GM12878 (cell line): ENCODE results near the gene IFNL3.

Source experiments
- ELK1 ChIP-seq: IDR thresholded peaks from 2 replicates; pipeline ENCODE4 v1.6.1; 2012; ENCODE audit warnings: low read depth, low read length, improper control_type of control experiment
- FOXK2 ChIP-seq: fragments of 450-650 bp; IDR thresholded peaks from 2 replicates; pipeline ENCODE4 v1.6.1; 2017; ENCODE audit warnings: mild to moderate bottlenecking, moderate library complexity
- HDAC2 ChIP-seq: fragments of 200-600 bp; sonication (generic); IDR thresholded peaks from 2 replicates; pipeline ENCODE4 v1.6.1; 2017
- HDAC6 ChIP-seq: fragments of 200-600 bp; sonication (generic); IDR thresholded peaks from one replicate; pipeline ENCODE4 v1.8.0; 2017; ENCODE audit warnings: antibody characterized with exemption; ENCODE audit not compliant: unreplicated experiment
- MEF2A ChIP-seq: IDR thresholded peaks from 2 replicates; pipeline ENCODE4 v1.6.1; 2011; ENCODE audit warnings: low read depth, mild to moderate bottlenecking, low read length, moderate library complexity; ENCODE audit not compliant: insufficient read depth
- MXI1 ChIP-seq: fragments of 150-350 bp; IDR thresholded peaks from 2 replicates; pipeline ENCODE4 v1.6.1; 2011; ENCODE audit warnings: low read depth, mild to moderate bottlenecking, inconsistent platforms, low read length, improper control_type of control experiment
- PKNOX1 ChIP-seq: fragments of 450-650 bp; IDR thresholded peaks from 2 replicates; pipeline ENCODE4 v1.6.1; 2016; ENCODE audit warnings: mild to moderate bottlenecking
- POLR2AphosphoS5 ChIP-seq: IDR thresholded peaks from 2 replicates; pipeline ENCODE4 v1.6.1; 2011; ENCODE audit warnings: mild to moderate bottlenecking, low read length, inconsistent platforms
- RFX5 ChIP-seq: IDR thresholded peaks from 2 replicates; pipeline ENCODE4 v1.6.1; 2011; ENCODE audit warnings: low read depth, low read length, improper control_type of control experiment
- SMC3 ChIP-seq: IDR thresholded peaks from 2 replicates; pipeline ENCODE4 v1.6.1; 2011; ENCODE audit warnings: low read length, improper control_type of control experiment, borderline replicate concordance
- ZNF274 ChIP-seq: IDR thresholded peaks from one replicate; pipeline ENCODE4 v1.8.0; 2011; ENCODE audit not compliant: insufficient read length, insufficient read depth

- TF ChIP-seq MEF2A (no peak), ELK1 (no peak), FOXK2 (no peak), POLR2AphosphoS5 (no peak), SMC3 (no peak), RFX5 (no peak), MXI1 (no peak), HDAC2 (no peak), PKNOX1 (no peak), ZNF274 (no peak), HDAC6 (no peak)
These were observed 33.0 kb downstream of the IFNL3 start for GRCh38 chr19:39211731-39212374.
